ENCODE measurements around the gene RGS3.
"Not testable (repeated sequence)": the region's sequence is repeated elsewhere in the genome, so short reads cannot be mapped to it uniquely, and the experiment has no call there.

The RGS3 gene

DNA sequence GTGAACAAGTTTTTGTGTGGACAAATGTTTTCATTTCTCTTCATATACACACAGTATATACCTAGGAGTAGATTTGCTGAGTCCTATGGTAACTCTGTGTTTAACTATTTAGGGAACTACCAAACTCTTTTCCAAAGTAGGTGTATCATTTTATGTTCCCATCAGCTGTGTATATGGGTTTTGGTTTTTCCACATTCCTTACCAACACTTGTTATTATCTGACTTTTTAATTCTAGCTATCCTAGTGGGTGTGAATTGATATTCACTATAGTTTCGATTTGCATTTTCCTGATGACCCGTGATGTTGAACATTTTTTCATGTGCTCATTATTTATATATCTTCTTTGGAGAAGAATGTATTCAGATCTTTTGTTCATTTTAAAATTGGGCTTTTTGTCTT lies 3.7 kb downstream of the RGS3 start:
- no peak for DNase-seq

DNA sequence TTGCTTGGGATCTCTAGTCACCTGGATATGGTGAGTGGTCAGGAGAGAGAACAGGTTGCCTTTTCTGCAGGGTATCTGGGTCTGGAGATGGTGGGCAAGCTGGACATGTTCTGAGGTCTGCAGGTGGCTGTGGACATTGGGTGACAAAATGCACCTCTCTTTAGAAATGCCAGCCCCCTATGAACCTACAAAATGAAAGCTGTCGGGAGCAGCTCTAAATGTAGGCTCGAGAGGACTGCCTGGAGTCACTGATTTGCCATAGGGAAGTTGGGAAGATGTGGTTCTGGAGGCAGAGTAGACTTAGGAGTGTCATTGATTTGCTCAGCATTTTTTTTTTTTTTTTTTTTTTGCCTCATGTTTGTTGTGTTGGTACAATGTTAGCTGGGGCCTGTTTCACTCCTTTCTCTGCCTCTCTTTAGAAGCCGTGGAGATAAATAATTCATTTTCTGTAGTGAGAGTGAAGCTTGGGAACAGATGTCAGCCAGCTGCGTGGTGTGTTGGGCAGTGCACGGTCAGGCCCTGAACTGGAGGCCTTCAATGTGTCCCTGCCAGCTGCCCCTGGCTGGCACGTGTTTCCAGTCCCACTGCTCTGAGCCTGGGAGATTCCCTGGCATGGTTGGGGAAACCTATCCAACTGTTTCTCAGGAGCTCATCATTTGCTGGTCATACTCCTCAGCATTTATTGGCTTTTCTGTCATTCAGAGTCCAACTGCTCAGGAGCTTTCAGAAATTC lies 5.4 kb downstream of the RGS3 start:
- peak; percentile 9 to 72 for DNase-seq

DNA sequence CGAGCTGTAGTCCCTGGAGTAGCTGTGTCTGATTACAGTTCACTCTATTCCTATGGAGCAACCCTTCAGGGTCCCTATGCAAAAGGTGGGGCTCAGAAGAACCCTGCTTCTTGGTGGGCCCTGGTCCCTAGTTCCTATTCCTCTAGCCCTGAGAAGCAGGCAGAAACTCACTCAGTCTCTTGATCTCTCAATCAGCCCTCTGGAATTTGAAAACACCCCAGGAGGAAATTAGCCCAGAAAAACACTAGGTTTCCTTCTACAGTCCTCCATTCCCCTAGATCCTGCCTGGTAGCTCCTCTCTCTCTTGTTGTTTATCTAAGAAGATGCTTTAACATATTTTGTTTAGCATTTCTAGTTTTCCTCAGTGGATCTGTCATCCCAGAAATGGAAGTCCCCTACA lies 7.6 kb downstream of the RGS3 start:
- no peak for DNase-seq

DNA sequence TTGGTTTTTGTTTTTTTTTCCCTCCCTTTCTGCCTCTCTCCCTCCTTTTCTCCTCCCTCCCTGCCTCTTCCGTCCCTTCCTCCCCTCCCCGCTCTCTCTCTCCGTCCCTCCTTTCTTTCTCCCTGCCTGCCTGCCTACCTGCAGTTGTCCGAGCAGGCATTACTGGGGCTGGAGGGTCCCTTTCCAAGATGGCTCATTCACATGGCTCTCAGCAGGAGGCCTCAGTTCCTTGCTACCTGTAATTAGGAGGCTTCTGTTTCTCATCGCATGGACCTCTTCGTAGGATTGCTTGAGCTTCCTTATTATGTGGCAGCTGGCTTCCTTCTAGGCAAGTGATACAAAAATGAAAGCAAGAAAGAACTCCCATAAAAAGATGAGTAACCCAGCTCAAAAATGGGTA lies 8.0 kb downstream of the RGS3 start:
- DNase-seq: no peak

DNA sequence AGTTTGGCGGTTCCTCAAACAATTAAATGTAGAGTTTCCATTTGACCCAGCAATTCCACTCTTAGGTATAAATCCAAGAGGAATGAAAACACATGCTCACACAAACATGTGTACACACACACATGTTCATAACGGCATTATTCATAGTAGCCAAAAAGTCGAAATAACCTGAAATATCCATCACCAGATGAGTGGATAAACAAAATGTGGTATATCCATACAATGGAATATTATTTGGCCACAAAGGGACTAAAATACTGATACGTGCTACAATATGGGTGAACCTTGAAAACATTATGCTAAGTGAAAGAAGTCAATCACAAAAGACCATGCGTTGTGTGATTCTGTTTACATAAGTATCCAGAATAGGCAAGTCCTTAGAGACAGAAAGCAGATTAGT lies 8.7 kb downstream of the RGS3 start:
- DNase-seq: no peak

DNA sequence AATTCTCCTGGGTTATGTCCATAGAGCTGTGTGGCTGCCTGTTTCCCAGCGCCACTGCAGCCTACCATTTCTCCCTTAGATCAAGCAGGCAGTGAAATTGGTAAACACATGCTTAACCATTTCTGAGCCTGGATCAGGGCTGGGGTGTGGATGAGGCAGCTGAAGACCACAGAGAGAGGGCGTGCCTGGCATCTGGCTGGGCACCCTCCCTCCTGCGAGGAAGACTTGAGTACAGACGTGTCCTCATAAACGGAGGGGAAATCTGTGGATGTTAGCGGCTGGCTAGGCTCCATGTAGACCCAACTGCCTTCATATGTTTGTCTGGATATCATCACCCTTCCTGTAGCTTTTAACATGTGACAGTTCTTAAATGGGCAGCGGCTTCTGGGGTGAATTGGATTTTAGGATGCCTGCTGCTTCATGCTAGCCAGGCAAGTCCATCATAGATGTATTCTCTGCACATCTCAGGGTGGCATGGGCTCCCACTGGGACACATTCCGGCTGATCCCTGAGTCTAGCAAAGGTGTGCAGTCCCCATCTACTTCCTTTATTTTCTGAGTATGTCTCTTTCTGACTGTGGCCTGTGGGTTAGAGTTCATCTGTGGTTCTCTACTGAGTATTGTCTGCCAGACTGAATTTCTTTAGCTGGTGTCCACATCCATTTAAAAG lies 11.0 kb downstream of the RGS3 start:
- DNase-seq: no peak

DNA sequence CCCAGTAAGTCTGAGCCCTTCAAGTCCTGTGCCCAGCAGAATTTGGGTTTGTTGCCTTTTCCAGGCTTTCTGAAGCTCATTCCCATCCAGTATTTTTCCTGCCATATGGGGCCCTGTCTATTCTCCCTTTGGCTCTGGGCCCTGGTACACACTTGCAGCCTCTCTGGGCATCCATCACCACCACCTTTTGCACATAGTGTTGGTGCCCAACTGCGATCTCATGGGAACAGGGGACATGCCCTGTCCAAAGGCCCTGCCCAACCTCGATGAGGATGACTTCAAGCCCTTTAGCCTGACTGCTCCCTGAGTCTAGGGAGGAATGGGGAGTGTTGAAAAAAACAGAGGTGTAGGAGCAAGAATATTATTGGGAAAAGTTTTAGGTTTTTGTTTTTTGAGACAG lies 11.5 kb downstream of the RGS3 start:
- no peak for DNase-seq

DNA sequence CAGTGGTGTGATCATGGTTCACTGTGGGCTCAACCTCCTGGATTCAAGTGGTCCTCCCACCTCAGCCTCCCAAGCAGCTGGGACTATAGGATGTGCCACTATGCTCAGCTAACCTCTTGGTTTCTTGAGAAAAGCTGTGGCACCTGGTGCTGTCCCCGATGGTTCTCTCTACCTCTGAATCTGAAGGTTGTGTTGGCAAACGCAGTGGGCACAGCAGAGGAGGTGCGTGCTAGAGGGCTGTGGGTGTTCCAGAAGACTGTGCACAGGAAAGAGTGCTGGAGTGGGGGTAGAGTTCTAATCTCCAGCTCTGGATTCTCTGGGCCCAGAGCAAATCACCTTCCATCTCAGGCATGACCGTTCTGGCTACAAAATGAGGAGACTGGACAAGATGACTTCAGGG lies 12.5 kb downstream of the RGS3 start:
- DNase-seq: no peak

DNA sequence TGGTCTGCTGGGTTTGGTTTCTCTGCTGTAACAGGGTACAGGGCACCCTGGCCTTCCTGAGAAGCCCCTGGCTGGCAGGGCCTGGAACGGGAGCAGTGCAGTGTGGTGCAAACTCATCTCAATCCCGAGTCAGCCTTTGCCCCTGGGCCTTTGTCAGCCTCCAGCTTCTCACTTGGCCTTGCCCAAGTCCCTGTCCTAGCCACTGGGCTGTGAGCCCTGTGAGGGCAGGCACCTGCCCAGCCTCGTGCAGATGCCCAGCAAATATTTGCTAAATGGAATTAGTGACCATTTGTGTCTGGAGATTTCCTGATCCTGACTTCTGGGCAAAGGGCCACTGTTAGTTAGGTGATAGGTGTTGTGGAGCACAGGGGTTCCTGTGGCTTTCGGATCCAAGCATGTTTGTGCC lies 13.0 kb downstream of the RGS3 start:
- no peak for DNase-seq

DNA sequence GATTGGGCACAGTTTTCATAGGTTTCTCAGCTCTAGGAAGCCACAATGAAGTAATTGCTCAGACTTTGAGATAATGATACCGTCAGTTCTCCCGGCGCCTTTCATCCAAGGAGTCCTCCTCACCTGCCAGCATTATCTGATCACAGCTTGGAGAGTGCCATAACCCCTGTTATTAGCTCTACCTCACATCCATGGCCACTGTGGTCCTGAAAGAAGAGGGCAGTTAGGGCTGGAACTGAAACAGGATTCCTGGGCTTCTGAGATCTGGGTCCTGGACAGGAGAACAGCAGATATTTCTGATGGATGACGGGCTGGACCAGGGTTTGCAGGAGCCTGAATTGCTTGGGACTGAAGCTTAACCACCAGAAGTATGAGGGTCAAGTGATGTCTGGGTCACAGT lies 13.5 kb downstream of the RGS3 start:
- DNase-seq: no peak

DNA sequence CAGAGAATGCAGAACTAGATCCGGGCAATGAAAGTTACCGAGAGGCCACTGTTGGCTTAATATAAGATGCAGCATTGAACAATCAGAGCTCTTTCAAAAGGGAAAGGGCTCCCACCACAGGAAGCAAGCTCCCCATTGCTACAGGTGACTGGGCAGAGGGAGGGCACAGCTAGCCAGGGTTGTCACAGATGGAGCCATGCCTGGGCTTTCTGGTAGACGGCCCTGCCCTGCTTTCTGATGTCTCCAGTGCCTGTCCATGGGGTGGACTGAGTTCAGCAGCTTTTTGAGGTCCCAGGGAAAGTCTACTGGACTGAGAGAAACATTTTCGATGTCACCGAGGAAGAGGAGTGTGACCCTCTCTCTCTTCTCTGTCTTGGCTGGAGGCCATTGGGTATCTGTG lies 14.1 kb downstream of the RGS3 start:
- DNase-seq: no peak

DNA sequence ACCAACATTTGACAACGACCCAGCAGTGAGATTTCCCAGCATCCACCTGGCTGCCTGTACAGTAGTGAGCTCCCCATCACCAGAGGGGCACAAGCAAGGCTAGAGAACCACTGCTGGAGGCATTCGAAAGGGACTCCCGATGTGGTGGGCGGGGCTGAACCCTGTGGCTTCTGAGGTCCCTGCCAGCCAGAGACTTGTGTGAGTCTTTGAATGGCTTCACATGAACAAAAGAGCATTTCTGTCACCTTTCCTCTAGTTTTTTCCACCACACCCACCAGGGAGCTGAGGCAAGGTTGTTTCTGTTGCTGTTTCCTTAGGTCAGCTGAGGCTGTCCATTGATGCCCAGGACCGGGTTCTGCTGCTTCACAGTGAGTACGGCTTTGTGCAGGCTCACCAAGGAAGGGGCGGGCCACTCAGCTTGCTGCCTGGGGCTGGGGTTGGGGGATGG lies 15.7 kb downstream of the RGS3 start:
- DNase-seq: no peak

DNA sequence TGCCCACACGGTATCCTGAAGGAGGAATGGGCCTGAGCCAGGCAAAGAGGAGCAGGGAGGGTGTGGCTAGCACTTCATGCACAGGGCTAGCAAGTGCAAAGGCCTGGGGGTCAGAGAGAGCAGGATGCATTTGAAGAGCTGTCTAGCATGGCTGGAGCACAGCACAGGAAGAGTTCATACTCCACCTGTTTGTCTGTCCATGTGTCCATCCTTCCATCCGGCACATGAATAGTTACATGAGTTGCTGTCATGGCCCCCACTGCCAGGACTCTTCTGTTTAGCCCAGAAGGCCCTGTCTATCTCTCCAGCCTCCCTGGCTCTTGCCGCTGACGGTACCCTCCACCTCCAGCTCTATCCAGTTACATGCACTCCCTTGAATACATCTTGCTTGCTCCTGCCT lies 17.1 kb downstream of the RGS3 start:
- no peak for DNase-seq

DNA sequence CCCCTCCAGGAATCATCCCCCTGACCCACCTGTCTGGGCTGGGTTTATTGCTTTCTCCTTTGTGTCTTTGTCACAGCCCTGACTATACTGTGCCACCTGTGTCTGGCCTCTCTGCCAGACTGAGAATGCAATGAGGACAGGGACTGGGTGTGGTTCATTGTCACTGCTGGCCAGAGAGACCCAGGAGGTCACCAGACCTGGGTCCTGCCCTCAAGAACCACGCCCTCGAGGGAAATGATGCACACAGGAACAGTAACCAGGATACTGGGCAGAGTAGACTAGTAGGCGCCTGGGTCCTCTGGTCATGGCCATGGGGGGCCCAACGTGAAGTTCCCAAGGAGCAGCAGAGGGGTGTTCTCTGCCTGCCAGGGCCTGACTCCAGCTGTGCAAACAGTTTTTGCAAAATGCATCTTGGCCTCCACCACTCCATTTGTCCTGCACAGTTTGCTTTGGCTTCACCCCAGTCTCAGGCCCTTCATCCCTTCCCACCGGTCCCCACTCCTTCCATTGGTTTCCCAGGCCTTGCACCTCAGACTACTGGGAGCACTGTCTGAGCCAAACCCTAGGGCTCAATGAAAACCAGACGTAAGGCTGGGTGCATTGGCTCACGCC lies 17.8 kb downstream of the RGS3 start:
- DNase-seq: no peak

DNA sequence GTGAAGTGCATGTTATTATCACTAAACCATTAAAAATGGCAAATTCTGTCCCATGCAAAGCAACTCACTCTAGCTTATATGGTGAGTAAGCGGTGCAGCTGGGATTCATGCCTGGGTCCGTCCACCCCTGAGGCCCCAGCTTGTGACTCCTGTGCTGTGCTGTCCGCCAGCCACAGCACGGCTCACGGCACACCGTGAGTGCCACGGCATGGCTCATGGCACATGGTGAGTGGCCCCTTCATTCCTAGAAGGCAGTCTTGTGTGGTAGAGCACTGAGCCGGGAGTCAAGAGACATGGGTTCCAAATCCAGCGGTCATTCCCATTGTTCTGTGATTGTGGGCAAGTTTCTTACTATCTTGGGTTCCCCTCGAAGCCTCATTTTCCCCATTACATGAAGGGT lies 18.8 kb downstream of the RGS3 start:
- DNase-seq: no peak

DNA sequence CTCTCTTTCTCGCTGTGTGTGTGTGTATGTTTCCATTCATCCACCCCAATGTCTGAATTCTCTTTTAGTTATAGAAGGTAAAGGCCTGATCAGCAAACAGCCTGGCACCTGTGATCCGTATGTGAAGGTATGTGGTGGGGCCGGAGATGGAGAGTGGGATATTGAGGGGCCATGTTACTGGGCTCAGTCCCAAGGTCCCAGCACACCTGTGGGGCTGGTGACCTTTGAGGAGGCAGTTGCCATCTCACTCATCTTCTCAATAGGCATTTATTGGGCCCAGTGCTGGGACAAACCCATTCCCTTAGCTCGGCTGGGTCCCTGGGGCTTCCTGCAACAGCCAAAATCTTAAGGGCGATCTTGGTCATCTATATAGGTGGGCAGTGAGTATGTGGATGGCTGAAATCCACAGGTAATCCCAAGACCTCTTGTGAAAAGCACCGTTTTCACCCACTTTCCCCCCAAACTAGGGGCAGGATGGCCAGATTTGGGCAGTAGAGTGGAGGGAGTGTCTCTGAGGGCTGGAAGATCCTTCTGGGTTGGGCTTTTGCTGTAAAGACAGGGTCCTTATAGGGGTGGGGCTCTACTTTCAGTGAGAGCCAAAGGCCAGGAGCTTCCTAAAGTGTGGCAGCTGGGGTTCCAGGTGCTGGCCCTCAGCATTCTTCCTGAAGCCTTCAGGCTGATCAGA lies 19.6 kb downstream of the RGS3 start:
- DNase-seq: no peak

DNA sequence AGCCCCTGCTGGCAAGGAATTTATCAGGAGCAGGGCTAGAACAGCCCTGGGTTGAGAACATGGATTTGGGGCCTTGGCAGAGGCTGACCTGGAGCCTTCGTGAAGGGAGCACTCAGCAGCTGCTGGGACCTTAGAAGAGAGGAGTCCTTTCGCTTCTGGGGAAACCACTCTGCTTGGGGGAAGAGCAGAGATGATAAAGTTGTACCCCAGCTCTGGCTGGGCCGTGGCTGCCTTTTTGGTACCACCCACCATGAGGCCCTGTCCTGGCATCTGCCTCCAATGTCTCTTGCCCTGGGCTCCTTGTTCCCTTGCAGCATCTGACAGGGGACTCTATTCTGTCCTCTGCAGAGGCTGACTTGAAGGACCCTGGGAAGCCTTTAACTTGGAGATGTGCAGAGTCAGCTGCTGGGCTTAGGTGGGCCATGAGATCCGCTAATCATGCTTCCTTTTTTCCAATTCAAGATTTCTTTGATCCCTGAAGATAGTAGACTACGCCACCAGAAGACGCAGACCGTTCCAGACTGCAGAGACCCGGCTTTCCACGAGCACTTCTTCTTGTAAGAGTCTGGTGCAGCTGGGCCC lies 20.2 kb downstream of the RGS3 start:
- DNase-seq: no peak

DNA sequence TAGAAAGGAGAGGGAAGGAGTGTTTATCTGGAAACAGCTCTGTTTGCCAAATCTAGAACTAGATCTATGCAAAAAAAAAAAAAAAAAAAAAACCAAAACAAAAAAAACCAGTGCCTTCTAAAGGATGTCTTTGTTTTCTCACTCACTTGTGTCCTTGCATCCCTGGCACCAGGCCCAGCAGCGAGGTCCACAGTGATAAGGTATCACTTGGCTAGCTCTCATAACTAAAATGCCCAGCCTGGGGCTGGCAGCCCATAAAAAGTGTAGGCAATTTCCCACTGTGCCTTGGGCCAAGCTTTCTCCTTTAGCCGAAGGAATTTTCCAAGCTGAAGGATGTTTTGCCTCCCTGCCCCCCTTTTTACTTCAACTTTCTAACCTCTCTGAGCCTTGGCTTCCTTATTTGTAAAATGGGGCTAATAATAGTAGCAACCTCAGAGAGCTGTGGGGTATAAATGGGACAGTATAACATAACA lies 20.8 kb downstream of the RGS3 start:
- no peak for DNase-seq

DNA sequence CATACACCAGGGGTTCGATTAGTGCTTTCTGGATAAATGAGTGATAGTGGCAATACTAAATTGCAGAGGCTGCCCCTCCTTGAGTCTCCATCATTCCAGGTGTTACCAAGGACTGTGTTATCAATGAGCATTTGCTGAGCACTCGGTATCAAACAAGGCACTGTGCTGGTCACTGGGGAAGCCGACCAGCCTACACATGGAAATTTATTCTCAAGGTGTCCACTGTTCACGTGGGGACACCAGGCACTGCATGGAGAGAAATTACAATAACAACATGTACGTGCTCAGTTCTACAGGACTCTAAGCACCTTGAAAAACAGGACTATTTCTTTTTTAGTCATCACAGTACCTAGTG lies 22.2 kb downstream of the RGS3 start:
- no peak for DNase-seq

DNA sequence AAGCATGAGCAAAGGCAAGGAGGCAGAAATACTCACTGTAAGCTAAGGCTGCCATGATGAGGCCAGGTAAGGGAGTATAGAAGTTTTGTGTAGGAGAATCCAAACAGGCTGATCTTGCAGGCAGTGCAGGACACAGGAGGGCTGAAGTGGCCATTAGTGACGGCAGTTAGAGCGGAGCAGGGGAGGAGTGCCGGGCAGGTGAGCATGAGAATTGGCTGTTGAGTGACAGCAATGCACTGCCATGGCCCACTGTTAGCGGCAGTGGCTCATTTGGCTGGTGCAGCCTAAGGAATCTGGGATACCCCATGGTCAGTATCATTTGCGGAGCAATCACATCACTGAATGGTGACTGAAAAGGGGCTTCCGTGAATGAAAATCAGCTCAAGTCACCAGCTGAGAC lies 22.8 kb downstream of the RGS3 start:
- DNase-seq: no peak

DNA sequence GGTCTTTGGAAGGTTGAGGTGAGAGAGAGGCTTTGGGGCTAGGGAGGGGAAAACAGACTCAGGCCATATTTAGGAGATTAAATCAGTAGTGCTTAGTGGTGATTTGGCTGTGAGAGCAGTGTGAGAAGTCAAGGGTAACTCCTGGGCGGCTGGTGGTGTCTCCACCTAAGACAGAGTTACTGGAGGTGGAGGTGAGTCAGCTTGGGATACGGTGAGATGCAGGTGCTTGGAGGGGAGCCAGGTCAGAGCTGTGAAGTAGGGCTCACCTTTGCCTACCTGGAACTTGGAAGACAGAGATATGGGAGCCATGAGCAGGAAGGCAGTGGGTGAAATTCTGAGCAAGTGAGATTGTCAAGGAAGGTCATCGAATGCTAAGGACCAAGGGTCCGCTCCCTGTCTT lies 24.5 kb downstream of the RGS3 start:
- no peak for DNase-seq

DNA sequence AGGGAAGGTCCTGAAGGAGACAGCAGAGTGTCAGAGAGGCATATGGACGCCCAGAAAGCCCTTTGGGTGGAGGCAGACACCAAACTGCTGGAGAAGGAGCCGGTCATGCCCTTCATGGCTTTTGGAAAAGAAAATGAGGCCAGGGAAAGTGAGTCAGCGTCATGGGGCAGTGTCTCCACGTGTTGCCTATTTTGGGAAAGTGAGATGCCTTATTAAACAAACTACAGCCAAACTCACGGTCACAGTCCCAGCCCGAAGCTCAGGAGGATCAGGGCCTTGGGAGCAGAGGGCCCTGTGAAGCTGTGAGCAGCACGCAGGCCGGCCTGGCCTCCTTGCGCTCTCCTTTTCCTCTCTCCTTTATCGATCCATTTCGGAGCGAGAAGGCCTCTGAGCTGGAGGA lies 25.0 kb downstream of the RGS3 start:
- no peak for DNase-seq

DNA sequence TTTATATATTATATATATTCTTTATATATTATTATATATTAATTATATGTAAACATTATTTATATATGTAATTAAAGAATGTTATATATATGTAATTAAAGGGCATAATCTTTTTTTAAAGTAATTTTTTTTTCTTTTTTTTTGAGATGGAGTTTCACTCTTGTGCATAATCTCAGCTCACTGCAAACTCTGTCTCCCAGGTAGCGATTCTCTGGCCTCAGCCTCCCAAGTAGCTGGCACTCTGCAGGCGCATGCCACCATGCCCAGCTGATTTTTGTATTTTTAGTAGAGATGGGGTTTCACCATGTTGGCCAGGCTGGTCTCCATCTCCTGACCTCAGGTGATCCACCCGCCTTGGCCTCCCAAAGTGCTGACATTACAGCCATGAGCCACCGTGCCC lies 27.6 kb downstream of the RGS3 start:
- not testable (repeated sequence) for DNase-seq

Data from NCI-H524 (cell line).